Stimulated activated CD8-positive, alpha-beta memory T cell treated with anti-CD3 and anti-CD28 coated beads, Interleukin-4, amount 100 ng/mL, for 48 hours (primary cell): ENCODE results near the gene RNF17.

Source experiments
- DNase-seq: peaks from one replicate; pipeline ENCODE4 v3.0.0-alpha.2; 2020

Gene RNF17

GRCh38 chr13:24906268-24906667, 142.3 kb downstream of the RNF17 start:
- no peak for DNase-seq

- DNase-seq: no peak
Observed at GRCh38 chr13:24910502-24911132, 146.6 kb downstream of the RNF17 start.

- DNase-seq: no peak
Observed at GRCh38 chr13:24911133-24911908, 147.4 kb downstream of the RNF17 start.

- DNase-seq: no peak
Observed at GRCh38 chr13:24916464-24916863, 152.5 kb downstream of the RNF17 start.

- no peak for DNase-seq
Observed at GRCh38 chr13:24921003-24921402, 157.0 kb downstream of the RNF17 start.

GRCh38 chr13:24921881-24922280, 157.9 kb downstream of the RNF17 start:
- DNase-seq: no peak

- DNase-seq: peak; percentile 57
Observed at GRCh38 chr13:24922387-24922744, 158.4 kb downstream of the RNF17 start.

GRCh38 chr13:24922745-24923591, 159.0 kb downstream of the RNF17 start:
- peak; percentile 96 for DNase-seq

- no peak for DNase-seq
Observed at GRCh38 chr13:24925318-24926231, 161.6 kb downstream of the RNF17 start.

GRCh38 chr13:24927810-24928404, 163.9 kb downstream of the RNF17 start:
- no peak for DNase-seq

- no peak for DNase-seq
Observed at GRCh38 chr13:24929196-24929595, 165.2 kb downstream of the RNF17 start.
